ENCODE results near the gene MYBBP1A. TPM values are rescaled to one million over a fixed set of nuclear protein-coding genes. Genes with fewer than 3 reads are reported as not detected.

The MYBBP1A gene
- total RNA-seq, 1 experiment from 2014 or later = 155 TPM

DNA sequence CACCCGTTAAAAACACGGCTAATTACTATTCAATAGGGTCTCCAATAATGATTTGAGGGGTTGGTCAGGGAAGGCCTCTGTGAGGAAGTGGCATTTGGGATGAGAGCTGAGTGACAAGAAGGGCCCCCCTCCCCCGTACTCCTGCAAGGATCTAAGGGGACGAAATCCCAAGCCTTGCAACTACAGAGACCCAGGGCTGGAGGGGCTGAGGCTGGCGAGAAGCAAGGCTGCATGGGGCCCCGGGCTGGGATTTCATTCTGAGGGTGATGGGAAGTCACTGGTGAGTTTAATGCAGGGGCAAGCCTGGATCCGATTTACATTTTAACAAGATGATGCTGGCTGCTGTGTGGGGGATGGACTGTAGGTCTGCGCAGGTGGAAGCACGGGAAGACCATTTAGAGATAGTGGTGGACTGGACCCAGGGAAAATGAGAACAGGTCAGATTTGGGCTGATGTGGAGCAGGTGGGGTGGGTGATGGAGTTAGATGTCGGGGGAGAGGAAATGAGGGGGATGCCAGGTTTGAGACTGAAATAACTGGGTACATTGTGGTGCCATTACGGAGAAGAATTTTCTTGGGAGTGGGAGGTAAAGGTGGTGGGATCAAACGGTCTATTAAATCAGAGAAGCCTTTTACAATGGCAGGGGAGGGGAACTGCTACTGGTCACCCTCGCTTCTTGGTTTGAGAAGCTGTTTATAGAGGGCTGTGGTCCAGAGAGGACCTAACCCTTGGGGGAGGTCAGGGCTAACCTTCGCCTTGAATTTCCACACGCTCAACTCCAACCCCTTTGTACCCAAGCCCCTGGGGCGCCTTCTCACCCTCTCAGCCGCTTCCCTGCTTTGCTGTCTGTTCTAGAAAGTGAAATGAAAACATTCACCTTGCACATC lies 932 bp upstream of the MYBBP1A start:
- H3K9me3 ChIP-seq (ENCODE audit: low read length) = no peaks in the 10 kb centered on the region
- H3K79me2 ChIP-seq (ENCODE audit: low read length) = peaks cover 38% of the 10 kb centered on the region
- no peak for TF ChIP-seq CTCF (conservative IDR thresholded peaks at IDR 0.05; ENCODE audit: low read depth, low read length)
- no peaks in the 10 kb centered on the region for H3K9me2 ChIP-seq (replicated peaks; ENCODE audit: low read length)
- ChIA-PET CTCF (no interaction called here), POLR2A (ENCODE audit: unreplicated experiment) (no interaction called here)
- H3K36me3 ChIP-seq (ENCODE audit: low read depth, low read length) = peaks cover 21% of the 10 kb centered on the region; the same call in 1 of the 2 replicates
- H3K4me1 ChIP-seq (ENCODE audit: insufficient read depth, low read length) = peaks cover 9% of the 10 kb centered on the region; the same call in 1 of the 2 replicates
- no peaks in the 10 kb centered on the region for H3F3A ChIP-seq (ENCODE audit: low read length, unreplicated experiment)
- intact Hi-C loops (cut with micrococcal nuclease) = no loop called here
- H3K4me3 ChIP-seq (ENCODE audit: low read length) = peak overlapping the region; percentile 98
- BruUV-seq (replicated peaks) = no TSS peak
- H2AFZ ChIP-seq (ENCODE audit: low read length) = peak overlapping the region; percentile 74
- DNase-seq (no peak), ATAC-seq (no peak)
- H3K27ac ChIP-seq (ENCODE audit: low read length) = no peak overlapping the region
- H3K27me3 ChIP-seq (ENCODE audit: low read length) = no peaks in the 10 kb centered on the region
- H4K20me1 ChIP-seq (ENCODE audit: low read length) = no peaks in the 10 kb centered on the region
- peak overlapping the region; percentile 99 for H3K9ac ChIP-seq (ENCODE audit: low read length)
- H3K4me2 ChIP-seq (ENCODE audit: low read length) = peak overlapping the region; percentile 98

DNA sequence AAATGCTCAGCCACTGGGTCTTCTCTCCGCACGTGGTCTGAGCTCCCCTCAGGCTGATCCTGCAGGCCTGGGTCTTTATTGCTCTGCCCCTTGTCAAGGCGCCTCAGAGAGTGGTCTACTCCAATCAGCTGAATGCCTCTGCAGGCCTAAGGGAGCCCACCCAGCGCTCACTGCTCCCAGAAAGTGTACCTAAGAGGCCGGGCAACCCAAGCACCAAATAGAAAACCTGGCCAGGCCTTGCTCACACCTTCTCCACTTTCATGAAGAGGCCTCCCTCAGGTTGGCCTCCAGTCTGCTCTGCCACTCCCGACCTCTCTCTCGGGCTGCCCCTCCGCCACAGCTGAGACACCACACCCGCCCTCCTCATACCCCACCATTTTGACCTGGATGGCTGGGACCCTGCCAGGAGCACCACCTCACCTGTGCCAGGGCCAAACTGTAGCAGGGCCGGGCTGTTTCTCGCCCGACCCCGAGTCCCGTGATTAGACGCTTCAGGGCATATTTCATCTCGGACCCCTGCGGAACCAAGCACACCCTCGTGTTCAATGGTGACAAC lies 665 bp downstream of the MYBBP1A start:
- Histone ChIP-seq H3K27me3 (ENCODE audit: low read length) (no peaks in the 10 kb centered on the region), H3K4me1 (ENCODE audit: insufficient read depth, low read length) (peaks cover 9% of the 10 kb centered on the region; the same call in 1 of the 2 replicates), H2AFZ (ENCODE audit: low read length) (peak overlapping the region; percentile 75), H3K36me3 (ENCODE audit: low read depth, low read length) (peaks cover 36% of the 10 kb centered on the region; the same call in 1 of the 2 replicates), H4K20me1 (ENCODE audit: low read length) (no peaks in the 10 kb centered on the region), H3K27ac (ENCODE audit: low read length) (peak overlapping the region; percentile 51), H3K9ac (ENCODE audit: low read length) (peak overlapping the region; percentile 99), H3K9me2 (replicated peaks; ENCODE audit: low read length) (no peaks in the 10 kb centered on the region), H3F3A (ENCODE audit: low read length, unreplicated experiment) (no peaks in the 10 kb centered on the region), H3K4me2 (ENCODE audit: low read length) (peak overlapping the region; percentile 98), H3K79me2 (ENCODE audit: low read length) (peaks cover 45% of the 10 kb centered on the region), H3K4me3 (ENCODE audit: low read length) (peak overlapping the region; percentile 98), H3K9me3 (ENCODE audit: low read length) (no peaks in the 10 kb centered on the region)
- TF ChIP-seq CTCF (conservative IDR thresholded peaks at IDR 0.05; ENCODE audit: low read depth, low read length) (no peak), EZH2 (IDR thresholded peaks at IDR 0.05; ENCODE audit: low read length, unreplicated experiment) (no peak), EZH2phosphoT487 (IDR thresholded peaks at IDR 0.05; ENCODE audit: borderline replicate concordance, low read length) (no peak)
- intact Hi-C loops (cut with micrococcal nuclease) = no loop called here
- DNase-seq = no peak
- POLR2A ChIA-PET (ENCODE audit: unreplicated experiment) = no interaction called here
- CTCF ChIA-PET = no interaction called here
- no peak; the same call in 1 of the 2 replicates for ATAC-seq
- BruUV-seq (replicated peaks) = no TSS peak

DNA sequence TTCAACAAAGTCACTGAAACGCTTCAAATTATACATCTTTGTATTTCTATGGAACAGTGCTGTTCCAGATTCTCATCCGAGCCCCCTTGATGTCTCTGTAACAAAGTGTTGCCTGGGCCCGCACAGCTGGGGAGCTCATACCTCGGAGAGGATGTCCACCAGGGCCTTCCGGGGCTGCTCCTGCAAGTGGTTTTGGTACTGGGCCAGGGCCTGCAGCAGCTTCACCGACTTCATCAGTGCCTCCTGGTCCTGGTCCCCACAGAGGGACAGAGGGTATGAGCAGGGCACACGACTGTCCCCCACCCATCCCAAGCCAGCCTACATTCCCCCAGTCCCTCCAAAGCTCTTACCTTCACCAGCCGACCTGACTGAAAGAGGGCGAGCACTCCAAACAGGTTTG lies 1.5 kb downstream of the MYBBP1A start:
- Histone ChIP-seq H3K4me1 (ENCODE audit: insufficient read depth, low read length) (peaks cover 9% of the 10 kb centered on the region; the same call in 1 of the 2 replicates), H2AFZ (ENCODE audit: low read length) (no peak overlapping the region), H3K9me3 (ENCODE audit: low read length) (no peaks in the 10 kb centered on the region), H3K9me2 (replicated peaks; ENCODE audit: low read length) (no peaks in the 10 kb centered on the region), H3K4me3 (ENCODE audit: low read length) (peak overlapping the region; percentile 98), H3K36me3 (ENCODE audit: low read depth, low read length) (peaks cover 42% of the 10 kb centered on the region; the same call in 1 of the 2 replicates), H4K20me1 (ENCODE audit: low read length) (no peaks in the 10 kb centered on the region), H3K27me3 (ENCODE audit: low read length) (no peaks in the 10 kb centered on the region), H3K9ac (ENCODE audit: low read length) (peak overlapping the region; percentile 99), H3K27ac (ENCODE audit: low read length) (no peak overlapping the region), H3F3A (ENCODE audit: low read length, unreplicated experiment) (no peaks in the 10 kb centered on the region), H3K4me2 (ENCODE audit: low read length) (peak overlapping the region; percentile 98), H3K79me2 (ENCODE audit: low read length) (peaks cover 45% of the 10 kb centered on the region)
- ATAC-seq = no peak
- no peak for DNase-seq
- no TSS peak for BruUV-seq (replicated peaks)
- POLR2A ChIA-PET (ENCODE audit: unreplicated experiment) = no interaction called here
- intact Hi-C loops (cut with micrococcal nuclease) = no loop called here
- TF ChIP-seq EZH2phosphoT487 (IDR thresholded peaks at IDR 0.05; ENCODE audit: borderline replicate concordance, low read length) = no peak
- no peak for TF ChIP-seq EZH2 (IDR thresholded peaks at IDR 0.05; ENCODE audit: low read length, unreplicated experiment)
- no peak for TF ChIP-seq CTCF (conservative IDR thresholded peaks at IDR 0.05; ENCODE audit: low read depth, low read length)
- CTCF ChIA-PET = no interaction called here
